Head of caudate nucleus (tissue), 42 donors: ENCODE results near the gene ZNF530.
A peak's percentile ranks its signal among the peaks of the same experiment; 100 is the strongest.

Experiments used
- DNase-seq, 42 donors: peaks; one replicate each; pipeline versions ENCODE4 v3.0.0 to v3.0.0-alpha.2; 2020 to 2021; ENCODE audit warnings: mixed read lengths in 7 of 42
- intact Hi-C: fragments of 100-400 bp; cut with DNase I; formaldehyde crosslinking; loops from one replicate; pipeline ENCODE4 v1.15.0; 2022

ZNF530 gene

GRCh38 chr19:57606931-57607330 lies 7.2 kb downstream of the ZNF530 start:
- DNase-seq: no peak
- intact Hi-C loops: loop anchor here (10.0 kb wide), 1 partner anchor 78 kb away; the partner anchor contains the start of gene ZNF551

GRCh38 chr19:57611113-57611512 lies 11.4 kb downstream of the ZNF530 start:
- intact Hi-C loops: no loop called here

GRCh38 chr19:57613941-57614743 lies 14.5 kb downstream of the ZNF530 start, which contains the start of gene ZNF134:
ZNF134 (plus strand) TSS chr19:57614242; CDS start chr19:57619469, 5,227 bp downstream.
- peak; percentile 86 to 97 (median 93) for DNase-seq
- intact Hi-C loops: no loop called here

More at GRCh38 chr19:57611113-57611512, 11.4 kb downstream of the ZNF530 start:
- DNase-seq: no peak

GRCh38 chr19:57615346-57615745 lies 15.7 kb downstream of the ZNF530 start:
- DNase-seq: peak in 1 of 42 donors; percentile 9
- intact Hi-C loops: no loop called here

GRCh38 chr19:57620673-57621348 lies 21.1 kb downstream of the ZNF530 start:
- DNase-seq: peak in 1 of 42 donors; percentile 5
- intact Hi-C loops: no loop called here

- intact Hi-C loops: no loop called here
- DNase-seq: no peak
Measured at GRCh38 chr19:57623091-57623490, 23.4 kb downstream of the ZNF530 start.

GRCh38 chr19:57632987-57633831 lies 33.5 kb downstream of the ZNF530 start, which contains the start of gene ZNF211:
ZNF211 (plus strand) TSS chr19:57633168; CDS start chr19:57633347, 179 bp downstream.
- DNase-seq: peak; percentile 90 to 97 (median 94)
- intact Hi-C loops: loop anchor here (10.0 kb wide), 1 partner anchor 58 kb away; the partner anchor contains the start of gene ZNF416

GRCh38 chr19:57633832-57634131 lies 34.1 kb downstream of the ZNF530 start:
- DNase-seq: peak in 1 of 42 donors; percentile 6
- intact Hi-C loops: loop anchor here (10.0 kb wide), 1 partner anchor 59 kb away; the partner anchor contains the start of gene ZNF416

GRCh38 chr19:57637379-57637778 lies 37.7 kb downstream of the ZNF530 start:
- intact Hi-C loops: loop anchor here (10.0 kb wide), 1 partner anchor 63 kb away; the partner anchor contains the start of gene ZNF416
- DNase-seq: no peak

- intact Hi-C loops: no loop called here
- DNase-seq: no peak
Measured at GRCh38 chr19:57641715-57642234, 42.1 kb downstream of the ZNF530 start.

- intact Hi-C loops: no loop called here
- DNase-seq: peak in 1 of 42 donors; percentile 37
Measured at GRCh38 chr19:57642396-57643046, 42.8 kb downstream of the ZNF530 start.

GRCh38 chr19:57643734-57644133 lies 44.0 kb downstream of the ZNF530 start:
- intact Hi-C loops: no loop called here
- peak in 1 of 42 donors; percentile 10 for DNase-seq

GRCh38 chr19:57648331-57649003 lies 48.8 kb downstream of the ZNF530 start:
- intact Hi-C loops: no loop called here
- DNase-seq: peak in 9 of 42 donors; percentile 7 to 56 (median 25)

GRCh38 chr19:57651654-57651996 lies 51.9 kb downstream of the ZNF530 start:
- intact Hi-C loops: no loop called here
- no peak for DNase-seq

- intact Hi-C loops: no loop called here
- no peak for DNase-seq
Measured at GRCh38 chr19:57653689-57654088, 54.0 kb downstream of the ZNF530 start.

GRCh38 chr19:57655443-57655842 lies 55.8 kb downstream of the ZNF530 start:
- intact Hi-C loops: no loop called here
- no peak for DNase-seq

- intact Hi-C loops: no loop called here
- no peak for DNase-seq
Measured at GRCh38 chr19:57656346-57656745, 56.7 kb downstream of the ZNF530 start.
